NCI-H1092 (cell line): ENCODE data around the gene MEGF6.

Experiments
- DNase-seq: peaks from one replicate; lab custom pipeline; 2025; lab: John Stamatoyannopoulos, UW

The MEGF6 gene

DNA sequence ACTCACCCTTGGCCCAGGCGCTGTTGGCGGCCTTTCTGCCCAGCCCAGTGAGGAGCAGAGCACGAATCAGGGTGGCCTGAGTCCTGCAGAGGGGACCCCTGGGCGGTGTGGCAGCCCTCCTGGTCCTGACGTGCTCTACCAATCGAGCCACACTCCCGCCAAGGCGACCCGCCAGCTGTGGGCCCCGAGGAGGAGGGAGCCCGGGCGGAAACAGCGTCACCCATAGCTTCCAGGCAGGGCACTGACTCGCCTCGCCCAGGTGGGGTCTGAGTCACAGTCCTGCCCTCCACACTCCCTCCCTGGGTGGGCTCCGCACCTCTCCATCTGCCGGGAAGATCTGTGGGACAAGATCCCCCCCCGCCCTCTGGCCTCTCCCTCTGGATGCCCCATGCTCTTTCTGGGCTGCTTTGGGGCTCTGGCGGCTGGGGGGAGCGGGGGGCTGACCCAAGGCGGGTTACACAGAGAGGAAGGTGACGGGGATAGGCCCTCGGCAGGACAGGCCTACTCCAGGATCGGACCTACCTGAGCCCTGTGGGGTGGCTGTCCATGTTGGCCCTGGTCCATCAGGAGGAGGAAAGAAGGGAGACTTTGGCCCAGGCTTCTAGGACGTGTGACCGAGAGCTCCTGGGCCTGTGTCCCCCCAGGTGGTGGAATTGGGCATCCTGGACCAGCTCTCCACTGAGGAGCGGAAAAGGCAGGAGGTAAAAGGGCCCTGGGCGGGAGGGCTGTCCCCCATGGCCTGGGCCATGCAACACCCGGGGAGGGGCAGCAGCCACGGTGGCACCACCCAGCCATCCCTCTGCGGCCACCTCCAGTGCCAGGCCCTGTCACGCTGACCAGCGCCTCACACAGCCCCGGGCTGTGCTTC, 142.8 kb downstream of the MEGF6 start:
- DNase-seq, result no peak

GRCh38 chr1:3467096-3468036, 143.9 kb downstream of the MEGF6 start:
- DNase-seq, result no peak

DNA sequence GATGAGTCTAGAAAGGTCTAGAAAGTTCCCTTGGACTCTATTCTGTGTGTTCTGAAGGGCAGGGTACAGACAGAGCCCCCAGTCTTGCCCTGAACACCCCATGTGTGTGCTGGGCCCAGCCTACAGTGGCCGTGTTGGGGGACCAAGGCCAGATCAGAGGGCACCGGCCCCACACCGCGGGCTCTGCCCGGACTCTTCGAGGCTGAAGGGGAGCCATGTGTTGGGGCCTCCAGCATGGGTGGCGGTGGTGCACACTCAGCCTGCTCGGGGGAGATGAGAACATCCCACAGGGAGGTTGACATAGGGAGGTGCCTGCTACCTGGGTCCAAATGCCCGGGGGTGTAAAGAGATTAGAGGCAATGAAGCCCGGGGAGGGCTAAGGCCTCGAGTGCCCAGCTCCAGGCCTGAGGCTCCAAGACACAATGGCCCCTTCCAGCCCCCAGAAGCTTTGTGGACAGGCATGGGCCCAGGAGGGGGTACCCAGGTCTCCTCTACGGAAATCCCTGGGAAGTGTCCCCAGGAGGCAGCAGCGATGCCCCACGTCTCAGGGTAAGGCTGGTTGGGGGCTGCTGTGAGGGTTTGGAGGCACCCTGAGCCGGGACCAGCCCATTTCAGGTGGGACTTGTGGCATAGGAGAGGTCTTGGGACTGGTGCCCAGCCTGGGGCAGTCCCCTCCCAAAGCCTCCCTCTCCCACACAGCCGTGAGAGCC, 144.8 kb downstream of the MEGF6 start:
- DNase-seq, result no peak

GRCh38 chr1:3465935-3466321, 145.4 kb downstream of the MEGF6 start:
- no peak for DNase-seq

- DNase-seq, result no peak
Observed at GRCh38 chr1:3465091-3465934, 146.0 kb downstream of the MEGF6 start.

DNA sequence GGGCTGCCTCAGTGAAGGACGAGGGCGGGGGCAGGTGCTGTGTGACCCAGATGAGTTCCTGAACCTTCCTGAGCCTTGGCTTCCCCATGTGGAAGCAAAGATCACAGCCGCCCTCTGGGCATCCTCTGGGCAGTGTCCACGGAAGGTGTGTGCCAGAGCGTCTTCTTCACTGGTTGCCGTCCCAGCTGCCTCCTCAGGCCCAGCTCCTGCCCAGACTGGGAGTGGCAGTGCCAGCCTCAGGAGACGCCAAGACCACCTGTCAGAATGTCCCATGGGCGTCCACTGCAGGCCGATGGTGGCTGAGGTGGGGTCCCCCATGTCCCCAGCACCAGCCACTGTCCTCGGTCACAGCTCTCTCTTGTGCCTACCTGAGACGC, 146.7 kb downstream of the MEGF6 start:
- DNase-seq, result no peak

DNA sequence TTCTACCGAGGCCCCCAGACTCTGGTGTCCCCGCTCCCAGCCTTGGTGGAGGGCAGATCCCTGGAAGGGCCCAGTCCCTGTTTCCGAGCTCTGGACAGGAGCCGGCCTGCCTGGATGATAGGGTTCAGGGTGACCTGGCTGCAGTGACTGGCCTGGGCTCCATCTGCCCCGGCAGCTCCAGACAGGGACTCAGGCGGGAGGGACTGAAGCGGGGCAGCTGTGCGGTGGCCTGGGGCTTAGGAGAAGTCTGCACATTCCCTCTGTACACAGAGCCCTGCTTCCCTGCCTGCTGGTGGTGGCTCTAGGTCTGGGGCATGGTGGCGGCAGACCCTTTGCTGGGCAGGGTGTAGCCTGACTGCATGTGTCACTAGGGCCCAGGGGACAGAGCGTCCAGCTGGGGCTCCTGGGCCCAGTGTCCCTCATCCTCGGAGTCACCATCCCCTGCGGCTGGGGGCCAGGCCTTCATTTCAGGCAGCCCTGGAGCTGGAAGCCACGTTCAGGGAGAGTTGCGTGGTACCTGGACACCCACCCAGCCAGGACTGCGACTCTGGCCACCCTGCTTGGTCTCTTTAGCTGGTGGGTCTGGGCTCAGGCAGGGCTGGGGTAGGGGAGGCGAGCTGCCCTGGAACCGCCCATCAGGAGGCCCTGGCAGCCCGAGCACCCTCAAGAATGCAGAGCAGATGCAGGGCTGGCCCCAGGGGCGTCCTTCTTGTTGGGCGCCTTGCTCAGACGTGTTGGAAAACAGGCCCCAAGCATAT, 147.2 kb downstream of the MEGF6 start:
- no peak for DNase-seq

DNA sequence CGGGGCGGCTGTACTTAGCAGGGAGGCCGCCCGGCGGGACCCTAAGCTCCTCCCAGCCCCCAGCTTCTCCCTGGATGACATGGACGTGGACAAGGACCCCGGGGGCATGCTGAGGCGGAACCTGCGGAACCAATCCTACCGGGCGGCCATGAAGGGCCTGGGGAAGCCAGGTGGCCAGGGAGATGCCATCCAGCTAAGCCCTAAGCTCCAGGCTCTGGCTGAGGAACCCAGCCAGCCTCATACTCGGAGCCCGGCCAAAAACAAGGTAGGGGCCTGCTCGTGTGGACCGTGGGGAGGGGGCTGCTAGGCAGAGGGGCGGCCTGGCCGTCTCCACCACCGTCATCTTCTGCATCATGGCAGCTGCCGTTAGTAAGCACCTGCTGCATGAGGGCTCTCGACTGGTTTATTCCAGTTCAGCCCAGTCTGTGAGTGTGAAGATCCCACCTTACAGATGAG, 147.9 kb downstream of the MEGF6 start:
- DNase-seq, result no peak

- no peak for DNase-seq
Observed at GRCh38 chr1:3463013-3463385, 148.3 kb downstream of the MEGF6 start.

DNA sequence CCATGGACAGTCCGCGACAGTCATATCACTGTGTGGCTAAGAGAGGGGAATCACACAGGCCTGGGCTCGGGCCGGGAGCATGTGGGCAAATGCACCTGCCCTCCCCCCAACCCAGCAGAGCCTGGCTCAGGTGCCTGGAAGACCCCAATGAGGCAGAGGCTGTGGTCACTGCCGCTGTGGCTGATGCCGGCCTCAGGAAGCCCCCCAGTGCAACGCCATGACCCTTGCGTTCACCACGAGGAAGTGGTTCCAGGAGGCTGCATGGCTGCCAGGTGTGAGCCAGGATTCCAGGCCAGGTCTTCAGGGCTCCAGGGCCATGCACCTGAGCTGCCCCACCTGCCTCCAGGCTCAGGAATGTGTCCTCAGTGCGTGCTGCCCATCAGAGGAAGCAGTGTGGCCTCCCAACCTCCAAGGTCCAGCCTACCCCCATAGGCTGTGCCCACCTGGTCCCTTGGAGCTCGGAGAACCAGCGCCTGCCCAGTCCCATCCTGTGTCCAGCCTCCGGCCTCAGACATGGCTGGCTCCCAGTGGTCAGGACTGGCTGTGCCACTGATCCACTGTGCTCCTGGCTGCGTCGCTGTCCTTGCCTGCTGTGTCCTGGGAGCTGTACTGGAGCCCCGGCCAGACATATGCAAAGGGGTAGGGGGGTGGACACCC, 148.8 kb downstream of the MEGF6 start:
- DNase-seq, result no peak

DNA sequence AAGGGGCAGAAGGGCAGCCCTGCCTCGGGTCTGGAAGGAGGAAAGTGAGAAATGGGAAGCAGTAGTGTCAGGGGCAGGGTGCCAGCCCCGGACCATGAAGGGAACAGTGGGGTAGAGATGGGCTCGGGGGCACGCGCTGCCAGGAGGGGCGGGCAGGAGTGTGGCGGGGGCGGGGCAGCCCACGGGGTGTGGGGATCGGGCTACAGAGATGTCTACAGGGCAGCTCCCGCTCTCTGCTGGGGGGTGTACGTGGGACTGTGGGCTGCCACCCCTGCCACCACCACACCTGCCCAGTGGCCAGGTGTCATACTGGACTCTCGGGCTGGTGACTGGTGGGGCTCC, 149.4 kb downstream of the MEGF6 start:
- DNase-seq, result no peak

DNA sequence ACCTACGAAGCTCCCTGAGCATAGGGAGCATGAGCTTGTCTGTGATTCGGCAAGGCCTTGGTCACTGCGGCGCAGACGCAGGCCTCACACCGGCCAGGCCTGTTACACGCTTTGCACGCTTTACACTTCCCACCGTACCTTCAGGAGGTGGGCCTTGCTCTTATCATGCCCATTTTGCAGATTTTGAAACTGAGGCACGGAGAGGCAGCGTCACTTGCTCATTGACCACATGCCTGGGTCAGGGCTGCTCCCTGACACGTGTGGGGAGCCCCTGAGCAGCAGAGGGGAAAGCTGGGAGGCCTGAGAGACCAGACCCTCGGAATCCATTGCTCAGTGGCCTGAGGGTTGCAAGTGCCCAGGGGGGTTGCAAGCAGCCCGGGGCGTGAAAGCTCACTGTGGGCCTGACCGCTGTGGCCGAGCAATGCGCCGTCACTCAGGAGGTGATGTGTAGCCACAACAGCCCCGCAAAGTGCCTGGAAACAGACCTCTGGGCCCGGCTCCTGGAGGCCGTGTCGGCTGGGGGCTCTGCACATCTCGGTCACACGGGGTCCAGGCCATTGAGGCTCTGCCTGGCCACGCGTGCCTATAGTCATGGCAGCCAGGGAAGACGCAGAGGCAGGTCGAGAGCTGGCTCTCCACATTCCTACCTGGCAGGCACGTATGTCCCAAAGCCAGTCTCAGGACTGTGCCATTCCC, 149.9 kb downstream of the MEGF6 start:
- no peak for DNase-seq

- no peak for DNase-seq
Observed at GRCh38 chr1:3460672-3461131, 150.6 kb downstream of the MEGF6 start.

GRCh38 chr1:3459940-3460671, 151.2 kb downstream of the MEGF6 start:
- DNase-seq, result no peak

- DNase-seq, result no peak
Observed at GRCh38 chr1:3459051-3459908, 152.0 kb downstream of the MEGF6 start.

DNA sequence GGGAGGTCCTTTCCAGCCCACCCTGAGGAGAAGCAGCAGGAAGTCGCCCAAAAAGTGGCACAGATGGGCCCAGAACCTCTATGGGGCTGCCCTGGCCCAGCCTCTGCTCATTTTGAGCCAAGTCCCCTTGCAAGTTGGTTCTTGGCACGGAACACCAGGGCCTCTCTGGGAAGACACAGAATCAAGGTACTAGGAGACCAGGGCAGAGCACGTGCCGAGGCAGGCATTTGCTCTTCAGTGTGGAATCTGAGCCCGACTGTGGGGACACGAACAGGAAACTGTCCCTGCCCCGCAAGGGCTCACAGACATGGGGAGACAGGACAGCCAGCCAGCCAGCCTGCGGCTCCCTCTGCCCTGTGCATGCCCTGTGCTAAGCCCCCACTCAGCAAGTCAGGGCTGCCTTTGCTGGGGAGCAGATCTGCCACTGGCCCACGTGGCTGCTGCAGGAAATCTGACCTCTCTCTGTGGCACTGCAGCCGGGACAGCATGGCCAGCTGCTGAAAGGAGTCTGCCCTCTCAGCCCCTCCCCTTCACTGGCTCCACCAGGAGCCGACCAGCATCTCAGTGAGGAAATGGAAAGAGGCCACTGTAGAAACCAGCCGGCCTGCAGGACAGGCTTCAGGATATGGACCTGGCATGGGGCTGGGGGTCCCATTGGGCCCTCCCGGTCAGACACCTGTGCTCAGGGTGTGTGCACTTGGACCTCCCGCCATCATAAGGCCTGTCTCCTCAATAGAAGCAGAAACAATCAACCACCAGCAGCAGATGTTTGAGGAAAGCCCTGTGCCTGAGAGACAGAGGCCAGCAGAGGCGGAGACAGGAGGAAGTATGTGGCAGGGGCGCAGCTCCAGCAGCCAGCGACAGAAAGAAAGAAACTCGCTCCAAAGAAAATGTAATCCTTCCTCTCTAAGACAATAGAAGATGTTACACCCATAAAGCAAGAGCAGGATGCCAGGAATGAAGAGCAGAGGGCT, 153.1 kb downstream of the MEGF6 start:
- DNase-seq, result no peak
